Dendritic cell treated with granulocyte-macrophage colony-stimulating factor and Interleukin-4, amounts not matched to agents 40 ng/mL and 50 ng/mL, for 4 days (primary cell): ENCODE results near the gene DSCAML1.

ENCODE experiments used
- H3K27ac Mint-ChIP-seq: one replicate; pipeline ENCODE4 v1.8.0; 2022; ENCODE audit warnings: mild to moderate bottlenecking, mixed read lengths
- H3K27me3 Mint-ChIP-seq: one replicate; pipeline ENCODE4 v1.8.0; 2022; ENCODE audit warnings: mild to moderate bottlenecking, mixed read lengths
- H3K36me3 Mint-ChIP-seq: one replicate; pipeline ENCODE4 v1.8.0; 2022; ENCODE audit warnings: low read depth, mixed read lengths
- H3K4me1 Mint-ChIP-seq: one replicate; pipeline ENCODE4 v1.8.0; 2022; ENCODE audit warnings: low read depth, mixed read lengths
- H3K4me3 Mint-ChIP-seq: one replicate; pipeline ENCODE4 v1.8.0; 2022; ENCODE audit warnings: mild to moderate bottlenecking, moderate library complexity, mixed read lengths
- H3K9me3 Mint-ChIP-seq: one replicate; pipeline ENCODE4 v1.8.0; 2022; ENCODE audit warnings: mixed read lengths
- intact Hi-C: fragments of 100-400 bp; cut with micrococcal nuclease; formaldehyde crosslinking; loops from one replicate; pipeline ENCODE4 v1.15.0; 2022

Gene DSCAML1

DNA sequence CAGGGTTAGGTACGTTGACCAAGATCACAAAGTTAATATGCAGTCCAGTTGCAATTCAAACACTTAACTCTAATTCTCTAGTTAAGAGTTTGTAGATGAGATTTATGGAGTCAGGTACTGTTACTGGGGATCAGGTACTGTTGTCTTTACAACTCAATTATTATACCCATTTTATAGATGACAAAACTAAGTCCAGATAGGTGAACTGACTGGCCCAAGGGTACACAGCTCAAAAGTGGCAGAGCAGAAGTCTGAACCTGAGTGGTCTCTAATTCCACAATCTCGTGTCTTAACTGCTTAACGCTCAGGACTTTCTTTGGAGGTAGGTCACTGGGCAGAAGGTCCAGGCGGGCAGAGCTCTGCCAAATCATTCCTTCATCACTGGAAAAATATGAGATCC, 77.5 kb downstream of the DSCAML1 start:
- no peak overlapping the region for H3K4me3 Mint-ChIP-seq
- no peaks in the 10 kb centered on the region for H3K4me1 Mint-ChIP-seq
- H3K36me3 Mint-ChIP-seq: no peaks in the 10 kb centered on the region
- intact Hi-C loops: no loop called here
- peaks cover 6% of the 10 kb centered on the region for H3K27me3 Mint-ChIP-seq
- H3K27ac Mint-ChIP-seq: no peak overlapping the region
- no peaks in the 10 kb centered on the region for H3K9me3 Mint-ChIP-seq

GRCh38 chr11:117717485-117718314, 79.3 kb downstream of the DSCAML1 start:
- no peaks in the 10 kb centered on the region for H3K9me3 Mint-ChIP-seq
- H3K4me3 Mint-ChIP-seq: no peak overlapping the region
- intact Hi-C loops: no loop called here
- peaks cover 6% of the 10 kb centered on the region for H3K27me3 Mint-ChIP-seq
- H3K4me1 Mint-ChIP-seq: no peaks in the 10 kb centered on the region
- no peaks in the 10 kb centered on the region for H3K36me3 Mint-ChIP-seq
- H3K27ac Mint-ChIP-seq: no peak overlapping the region

DNA sequence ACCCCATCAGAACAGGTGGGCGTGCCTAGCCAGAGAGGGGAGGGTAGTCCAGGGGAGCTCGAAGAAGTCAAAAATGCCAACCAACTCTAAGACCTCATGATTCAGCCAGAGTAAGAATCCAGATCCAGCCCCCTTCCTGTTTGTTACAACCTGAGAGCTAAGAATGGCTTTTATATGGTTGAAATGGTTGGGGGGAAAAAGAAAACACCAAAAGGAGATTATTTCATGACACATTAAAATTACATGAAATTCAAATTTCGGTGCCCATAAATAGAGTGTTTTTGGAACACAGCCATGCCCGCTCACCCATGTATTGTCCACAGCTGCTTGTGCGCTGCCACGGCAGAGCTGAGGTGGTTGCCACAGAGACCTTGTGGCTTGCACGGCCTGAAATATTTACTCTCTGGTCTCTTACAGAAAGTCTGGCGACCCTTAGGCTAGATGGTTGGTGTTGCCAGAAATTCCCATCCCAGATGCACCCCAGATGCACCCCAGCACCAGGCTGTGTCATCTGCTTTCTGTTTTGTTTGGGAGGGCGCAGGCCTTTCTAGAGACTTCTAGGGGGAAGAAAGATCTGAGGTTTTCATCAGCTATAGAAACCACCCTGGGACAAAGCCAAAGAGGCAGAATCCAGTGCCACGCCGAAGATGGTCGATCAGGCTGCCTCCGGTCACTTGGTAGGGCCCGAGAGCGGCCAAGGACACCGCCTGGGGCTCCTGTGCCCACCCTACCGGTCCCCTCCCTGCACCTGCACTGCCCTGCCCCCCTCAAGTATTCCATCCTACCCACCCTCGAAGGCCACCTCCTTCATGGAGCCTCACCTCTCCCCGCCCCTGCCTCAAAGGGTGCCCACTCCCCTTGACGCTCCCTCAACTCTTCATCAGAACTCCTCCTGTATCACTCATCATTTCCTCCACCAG, 80.2 kb downstream of the DSCAML1 start:
- Mint-ChIP-seq H3K27ac (no peak overlapping the region), H3K9me3 (no peaks in the 10 kb centered on the region), H3K4me3 (no peak overlapping the region), H3K4me1 (no peaks in the 10 kb centered on the region), H3K36me3 (no peaks in the 10 kb centered on the region), H3K27me3 (peaks cover 6% of the 10 kb centered on the region)
- intact Hi-C loops: no loop called here

DNA sequence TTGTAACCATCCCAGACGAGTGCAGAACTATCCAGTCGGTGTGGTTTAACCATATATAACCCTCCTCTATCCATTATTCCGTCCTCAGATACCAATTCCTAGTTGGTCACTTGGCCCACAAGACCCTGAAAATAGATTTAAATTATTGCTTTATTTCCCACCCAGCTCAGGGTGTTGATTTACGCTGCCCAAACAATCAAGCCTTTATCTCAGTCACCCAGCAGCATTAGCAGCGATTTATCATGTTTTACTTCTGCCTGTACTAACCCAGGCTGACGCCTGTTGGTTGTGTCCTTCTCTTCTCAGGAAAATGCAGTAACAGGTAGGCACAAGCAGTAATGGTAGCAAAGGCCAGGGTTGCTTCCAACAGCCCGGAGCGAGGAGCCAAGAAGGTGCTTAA, 81.2 kb downstream of the DSCAML1 start:
- Mint-ChIP-seq H3K27me3 (peaks cover 11% of the 10 kb centered on the region), H3K9me3 (no peaks in the 10 kb centered on the region), H3K4me1 (no peaks in the 10 kb centered on the region), H3K36me3 (no peaks in the 10 kb centered on the region), H3K4me3 (no peak overlapping the region), H3K27ac (no peak overlapping the region)
- intact Hi-C loops: no loop called here

- H3K9me3 Mint-ChIP-seq: no peaks in the 10 kb centered on the region
- no peak overlapping the region for H3K27ac Mint-ChIP-seq
- intact Hi-C loops: no loop called here
- no peaks in the 10 kb centered on the region for H3K36me3 Mint-ChIP-seq
- no peak overlapping the region for H3K4me3 Mint-ChIP-seq
- H3K27me3 Mint-ChIP-seq: peaks cover 10% of the 10 kb centered on the region
- no peaks in the 10 kb centered on the region for H3K4me1 Mint-ChIP-seq
Measured at GRCh38 chr11:117713538-117713991, 83.5 kb downstream of the DSCAML1 start.

- Mint-ChIP-seq H3K9me3 (no peaks in the 10 kb centered on the region), H3K27me3 (peaks cover 11% of the 10 kb centered on the region), H3K27ac (no peak overlapping the region), H3K36me3 (no peaks in the 10 kb centered on the region), H3K4me3 (no peak overlapping the region), H3K4me1 (no peaks in the 10 kb centered on the region)
- intact Hi-C loops: no loop called here
Measured at GRCh38 chr11:117712530-117712929, 84.5 kb downstream of the DSCAML1 start.

DNA sequence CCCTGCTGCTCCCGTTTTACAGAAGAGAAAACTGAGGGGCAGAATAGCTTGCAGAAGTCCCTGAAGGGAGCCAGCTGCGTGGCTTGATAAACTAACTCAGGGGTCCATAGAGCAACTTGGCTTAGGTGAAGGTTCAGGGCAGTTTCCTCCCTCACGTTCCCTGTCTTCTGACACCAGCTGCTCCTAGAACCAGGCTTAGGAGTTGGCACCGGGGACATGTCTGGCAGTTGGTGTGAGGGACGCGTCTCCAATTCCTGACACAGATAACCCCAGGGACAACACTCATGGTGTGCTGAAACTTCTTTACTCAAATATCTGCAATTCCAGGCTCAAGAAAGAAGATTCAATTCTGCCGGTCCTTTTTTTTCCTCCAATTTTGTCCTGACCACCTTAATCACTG, 85.7 kb downstream of the DSCAML1 start:
- Mint-ChIP-seq H3K36me3 (no peaks in the 10 kb centered on the region), H3K4me1 (no peaks in the 10 kb centered on the region), H3K9me3 (no peaks in the 10 kb centered on the region), H3K27ac (no peak overlapping the region), H3K4me3 (no peak overlapping the region), H3K27me3 (peaks cover 11% of the 10 kb centered on the region)
- intact Hi-C loops: no loop called here

- intact Hi-C loops: no loop called here
- Mint-ChIP-seq H3K4me1 (no peaks in the 10 kb centered on the region), H3K27me3 (peaks cover 11% of the 10 kb centered on the region), H3K9me3 (no peaks in the 10 kb centered on the region), H3K36me3 (no peaks in the 10 kb centered on the region), H3K27ac (no peak overlapping the region), H3K4me3 (no peak overlapping the region)
Measured at GRCh38 chr11:117710211-117710610, 86.8 kb downstream of the DSCAML1 start.

DNA sequence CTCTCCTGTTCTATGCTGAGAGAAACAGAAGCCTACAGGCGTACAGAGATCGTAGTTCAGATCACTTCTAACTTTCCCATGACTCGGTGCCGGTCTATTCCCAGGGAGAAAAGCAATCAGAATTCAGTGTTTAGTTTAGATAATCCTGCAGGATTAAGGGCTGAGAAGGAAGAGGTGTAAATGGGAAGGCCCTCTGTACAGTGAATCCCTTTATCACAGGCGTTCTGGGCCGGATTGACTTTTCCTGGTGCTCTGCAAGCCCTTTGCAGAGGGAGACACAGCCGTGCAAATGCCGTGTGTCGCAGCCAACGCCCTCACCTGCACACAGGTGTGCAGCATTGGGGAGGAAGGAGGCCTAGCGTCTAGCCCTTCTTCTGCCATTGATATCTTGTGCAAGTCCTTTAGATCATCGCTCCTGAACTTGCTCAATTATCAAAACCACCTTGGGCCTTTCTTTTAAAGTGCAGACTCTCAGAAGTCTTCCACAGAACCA, 90.6 kb downstream of the DSCAML1 start:
- peaks cover 14% of the 10 kb centered on the region for H3K27me3 Mint-ChIP-seq
- intact Hi-C loops: no loop called here
- H3K4me1 Mint-ChIP-seq: peaks cover 8% of the 10 kb centered on the region
- H3K4me3 Mint-ChIP-seq: no peak overlapping the region
- H3K9me3 Mint-ChIP-seq: no peaks in the 10 kb centered on the region
- no peaks in the 10 kb centered on the region for H3K36me3 Mint-ChIP-seq
- H3K27ac Mint-ChIP-seq: no peak overlapping the region

GRCh38 chr11:117705866-117706265, 91.2 kb downstream of the DSCAML1 start:
- no peak overlapping the region for H3K4me3 Mint-ChIP-seq
- H3K36me3 Mint-ChIP-seq: no peaks in the 10 kb centered on the region
- intact Hi-C loops: no loop called here
- peaks cover 8% of the 10 kb centered on the region for H3K4me1 Mint-ChIP-seq
- H3K9me3 Mint-ChIP-seq: no peaks in the 10 kb centered on the region
- H3K27me3 Mint-ChIP-seq: peaks cover 13% of the 10 kb centered on the region
- H3K27ac Mint-ChIP-seq: no peak overlapping the region

DNA sequence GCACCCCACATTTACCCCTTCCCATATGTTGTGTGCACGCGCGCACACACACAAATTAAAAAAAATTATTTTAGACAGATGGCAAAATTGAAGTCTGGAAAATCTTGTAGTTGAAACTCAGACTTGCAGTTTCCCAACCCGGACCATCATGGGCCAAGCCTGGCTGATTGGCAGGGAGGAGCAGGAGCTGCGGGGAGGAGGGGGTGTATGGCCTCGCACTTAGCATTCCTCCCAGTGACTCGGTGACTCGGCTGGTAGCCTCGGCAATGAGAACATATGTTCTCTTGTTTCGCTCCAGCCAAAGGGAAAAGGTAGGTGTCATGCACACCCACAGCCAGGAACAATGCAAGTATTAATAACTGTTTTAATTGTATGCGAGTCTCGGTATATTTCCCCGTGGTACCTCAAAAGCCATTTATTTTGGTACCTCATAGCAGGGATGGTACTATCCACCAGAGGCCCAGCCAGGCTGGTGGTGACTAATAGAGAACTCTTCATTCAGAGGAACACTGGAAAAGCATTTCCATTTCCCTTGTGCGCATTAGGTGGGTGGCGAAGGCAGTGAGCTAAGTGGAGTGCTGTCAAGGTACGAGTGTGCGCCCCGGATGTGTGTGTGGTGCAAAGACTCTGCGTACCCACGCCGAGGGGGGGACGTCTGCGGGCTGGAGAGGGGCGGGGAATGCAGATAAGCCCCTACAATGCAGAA, 92.5 kb downstream of the DSCAML1 start:
- Mint-ChIP-seq H3K4me1 (peaks cover 8% of the 10 kb centered on the region), H3K4me3 (no peak overlapping the region)

GRCh38 chr11:117702946-117703598, 93.9 kb downstream of the DSCAML1 start:
- Mint-ChIP-seq H3K4me3 (no peak overlapping the region), H3K4me1 (peaks cover 8% of the 10 kb centered on the region), H3K9me3 (no peaks in the 10 kb centered on the region), H3K27ac (no peak overlapping the region), H3K36me3 (no peaks in the 10 kb centered on the region), H3K27me3 (peaks cover 13% of the 10 kb centered on the region)
- intact Hi-C loops: no loop called here

More for the DNA sequence above, 92.5 kb downstream of the DSCAML1 start:
- H3K9me3 Mint-ChIP-seq: no peaks in the 10 kb centered on the region
- peaks cover 11% of the 10 kb centered on the region for H3K27me3 Mint-ChIP-seq
- intact Hi-C loops: no loop called here
- no peaks in the 10 kb centered on the region for H3K36me3 Mint-ChIP-seq
- H3K27ac Mint-ChIP-seq: no peak overlapping the region

GRCh38 chr11:117701781-117702180, 95.2 kb downstream of the DSCAML1 start:
- Mint-ChIP-seq H3K4me3 (no peak overlapping the region), H3K27me3 (peaks cover 10% of the 10 kb centered on the region), H3K4me1 (peaks cover 8% of the 10 kb centered on the region), H3K9me3 (no peaks in the 10 kb centered on the region), H3K36me3 (no peaks in the 10 kb centered on the region), H3K27ac (no peak overlapping the region)
- intact Hi-C loops: no loop called here
